Measurements from ENCODE around the gene DYRK1B.

The DYRK1B gene

DNA sequence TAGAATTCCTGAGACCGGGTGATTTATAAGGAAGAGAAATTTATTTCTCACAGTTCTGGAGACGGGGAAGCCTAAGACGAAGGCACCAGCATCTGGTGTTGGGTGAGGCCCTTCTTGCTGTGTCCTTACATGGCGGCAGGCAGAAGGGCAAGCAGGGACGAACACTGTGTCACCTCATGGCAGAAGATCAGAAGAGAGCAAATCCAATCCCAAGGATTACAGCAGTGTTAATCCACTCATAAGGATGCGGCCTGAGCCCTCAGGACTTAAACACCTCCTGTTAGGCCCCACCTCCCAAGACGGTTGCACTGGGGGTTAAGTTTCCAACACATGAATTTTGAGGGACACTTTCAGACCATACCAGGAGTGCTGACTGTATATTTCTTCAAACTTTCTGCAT lies 18.9 kb upstream of the DYRK1B start:
- no peak for DNase-seq

DNA sequence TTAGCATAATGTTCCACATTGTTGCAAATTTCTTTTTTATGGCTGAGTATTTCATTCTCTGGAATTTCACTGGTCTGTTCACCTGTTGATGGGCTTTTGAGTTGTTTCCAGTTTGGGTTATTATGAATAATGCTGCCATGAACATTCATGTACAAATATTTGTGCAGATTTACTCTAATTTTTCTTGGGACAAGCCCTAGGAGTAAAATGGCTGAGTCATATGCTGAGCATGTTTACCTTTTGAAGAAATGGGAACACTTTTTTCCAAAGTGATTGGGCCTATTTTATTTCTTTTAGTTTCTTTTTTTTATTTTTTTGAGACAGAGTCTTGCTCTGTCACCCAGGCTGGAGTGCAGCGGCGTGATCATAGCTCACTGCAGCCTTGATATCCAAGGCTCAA lies 16.9 kb upstream of the DYRK1B start:
- no peak for DNase-seq

DNA sequence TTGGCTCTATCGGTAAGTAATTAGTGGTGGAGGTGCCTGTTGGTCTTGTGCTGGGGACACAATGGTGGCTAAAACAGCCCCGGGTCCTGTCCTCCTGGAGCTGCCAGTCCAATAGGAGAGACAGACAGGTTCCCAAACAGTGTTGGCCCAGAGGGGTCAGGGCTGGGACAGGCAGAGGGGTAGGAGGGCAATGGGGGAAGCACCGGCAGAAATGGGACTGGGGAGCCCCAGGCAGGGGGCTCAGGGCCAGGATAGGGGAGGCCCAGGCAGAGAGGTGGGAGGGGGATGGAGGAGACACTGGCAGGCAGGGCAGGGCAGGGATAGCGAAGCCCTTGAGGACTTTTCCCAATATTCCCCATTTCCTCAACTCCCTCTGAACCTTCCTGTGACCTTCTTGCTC lies 14.4 kb upstream of the DYRK1B start:
- no peak for DNase-seq

DNA sequence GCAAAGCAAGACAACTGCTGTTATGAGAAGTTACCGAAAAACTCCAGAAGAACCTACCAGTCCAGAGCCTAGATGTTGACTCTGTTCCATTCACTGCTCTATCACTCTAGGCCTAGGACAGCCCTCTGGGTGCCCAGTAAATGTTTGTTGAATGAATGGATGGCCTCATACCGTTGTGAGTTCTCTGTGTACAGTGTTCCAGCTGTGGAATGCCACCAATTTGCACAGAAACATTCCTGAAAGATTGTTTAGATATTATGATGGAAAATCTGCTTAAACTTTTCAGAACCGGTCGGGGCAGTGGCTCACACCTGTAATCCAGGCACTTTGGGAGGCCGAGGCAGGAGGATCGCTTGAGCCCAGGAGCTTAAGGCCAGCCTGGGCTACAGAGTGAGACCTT lies 13.6 kb upstream of the DYRK1B start:
- no peak for DNase-seq

DNA sequence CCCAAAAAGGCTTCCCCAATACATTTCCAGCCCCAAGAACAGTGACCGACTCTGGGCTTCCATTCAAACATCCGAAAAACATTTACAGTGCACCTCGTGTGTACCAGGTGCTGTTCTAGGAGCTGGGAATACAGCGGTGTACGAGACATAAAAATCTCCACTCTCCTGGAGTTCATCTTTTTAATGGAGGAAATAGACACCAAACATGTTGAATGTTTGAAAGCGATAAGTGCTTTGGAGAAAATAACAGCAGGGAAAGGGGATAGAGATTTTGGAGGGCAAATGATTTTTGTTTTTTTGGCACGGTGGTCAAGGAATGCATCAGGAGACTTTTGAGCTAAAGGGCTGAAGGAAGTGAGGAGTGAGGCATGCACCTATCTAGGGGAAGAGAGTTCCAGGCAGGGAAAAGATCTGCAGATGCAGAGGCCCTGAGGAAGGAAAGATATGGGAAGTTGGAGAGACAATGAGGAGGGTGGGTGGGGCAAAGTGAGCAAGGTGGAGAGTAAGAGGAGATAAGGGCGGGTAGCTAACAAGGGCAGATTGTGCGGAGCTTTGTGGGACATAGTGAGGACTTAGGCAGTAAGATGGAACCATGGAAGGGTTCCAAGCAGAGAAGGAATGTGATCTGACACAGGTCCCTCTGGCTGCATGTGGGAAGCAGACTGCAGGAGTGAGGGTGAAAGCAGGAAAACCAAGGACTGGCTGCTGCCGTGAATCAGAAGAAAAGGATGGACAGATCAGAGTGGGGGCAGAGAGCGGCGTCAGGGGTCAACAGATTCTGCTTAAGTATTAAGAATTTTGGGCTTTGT lies 12.9 kb upstream of the DYRK1B start:
- DNase-seq: no peak

DNA sequence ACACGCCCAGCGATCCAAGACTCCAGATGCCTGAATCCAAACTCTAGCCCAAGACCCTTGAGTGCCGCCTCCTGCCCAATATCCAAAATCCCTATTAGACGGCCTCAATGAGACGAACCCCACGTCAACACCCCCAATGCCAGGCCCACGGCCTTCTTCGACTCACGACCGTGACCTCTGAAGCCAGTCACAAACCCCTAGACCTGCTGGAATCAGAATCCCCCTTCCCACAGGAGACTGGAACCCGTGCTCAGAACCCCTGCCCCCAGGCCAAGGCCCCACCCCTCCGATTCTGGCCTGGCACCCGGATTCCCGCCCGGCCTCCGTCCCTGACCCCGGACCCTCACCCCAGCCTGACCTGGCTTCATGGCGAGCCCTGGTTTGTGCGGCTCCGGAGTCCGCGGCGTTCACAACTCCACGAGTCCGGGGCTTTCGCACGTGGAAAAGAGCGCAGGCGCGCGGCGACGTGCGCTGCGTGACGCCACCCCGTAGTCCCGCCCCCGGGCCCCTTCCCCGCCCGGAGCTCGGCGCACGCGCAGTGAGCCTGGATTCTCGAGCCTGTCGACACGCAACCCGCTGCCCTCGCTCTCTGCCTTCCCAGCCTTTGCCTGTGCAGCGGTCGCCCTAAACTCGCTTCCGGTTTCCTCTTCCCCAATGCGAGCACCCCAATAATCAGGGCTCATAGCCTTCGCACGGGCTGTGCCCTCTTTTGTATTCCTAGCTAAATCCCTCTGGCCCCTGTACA lies 12.1 kb upstream of the DYRK1B start, which contains the start of gene FBL:
FBL (minus strand) TSS at position 447 of the 745 bp plus-strand sequence; CDS start at position 368, 79 bp downstream.
- peak; percentile 84 for DNase-seq

DNA sequence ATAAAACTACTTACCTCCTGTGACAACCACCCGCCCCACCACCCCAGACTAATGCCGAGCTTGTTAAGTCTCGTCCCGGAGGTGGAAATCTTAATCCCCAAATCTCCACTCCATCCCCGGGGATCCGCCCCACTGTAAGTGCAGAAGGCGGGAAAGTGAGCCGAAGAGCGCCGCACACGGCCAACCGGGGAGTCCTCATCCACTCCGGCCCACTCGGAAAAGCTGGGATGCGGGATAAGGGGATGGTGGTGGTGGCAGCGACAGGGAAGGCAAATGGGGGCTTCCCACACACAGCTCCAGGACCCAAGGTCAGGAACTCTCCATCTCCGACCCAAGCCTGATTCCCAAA lies 11.6 kb upstream of the DYRK1B start:
- DNase-seq: no peak

DNA sequence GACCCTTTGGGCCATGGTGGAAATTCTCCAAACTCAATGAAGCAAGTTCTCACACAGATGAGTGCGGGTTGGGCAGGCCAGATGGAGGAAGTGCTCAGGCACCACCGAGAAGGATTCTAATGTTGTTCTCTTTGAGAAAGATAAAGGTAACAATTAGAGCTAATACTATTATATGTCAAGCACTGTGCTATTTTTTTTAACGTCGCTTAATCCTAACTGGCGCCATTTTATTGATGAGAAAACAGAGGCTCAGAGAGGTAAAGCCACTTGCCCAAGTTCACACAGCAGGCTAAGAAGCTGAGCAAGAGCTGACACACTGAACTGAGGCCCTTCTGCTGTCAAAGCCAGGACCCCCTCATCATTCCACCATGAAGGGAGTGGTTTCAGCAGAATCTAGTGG lies 11.2 kb upstream of the DYRK1B start:
- no peak for DNase-seq

DNA sequence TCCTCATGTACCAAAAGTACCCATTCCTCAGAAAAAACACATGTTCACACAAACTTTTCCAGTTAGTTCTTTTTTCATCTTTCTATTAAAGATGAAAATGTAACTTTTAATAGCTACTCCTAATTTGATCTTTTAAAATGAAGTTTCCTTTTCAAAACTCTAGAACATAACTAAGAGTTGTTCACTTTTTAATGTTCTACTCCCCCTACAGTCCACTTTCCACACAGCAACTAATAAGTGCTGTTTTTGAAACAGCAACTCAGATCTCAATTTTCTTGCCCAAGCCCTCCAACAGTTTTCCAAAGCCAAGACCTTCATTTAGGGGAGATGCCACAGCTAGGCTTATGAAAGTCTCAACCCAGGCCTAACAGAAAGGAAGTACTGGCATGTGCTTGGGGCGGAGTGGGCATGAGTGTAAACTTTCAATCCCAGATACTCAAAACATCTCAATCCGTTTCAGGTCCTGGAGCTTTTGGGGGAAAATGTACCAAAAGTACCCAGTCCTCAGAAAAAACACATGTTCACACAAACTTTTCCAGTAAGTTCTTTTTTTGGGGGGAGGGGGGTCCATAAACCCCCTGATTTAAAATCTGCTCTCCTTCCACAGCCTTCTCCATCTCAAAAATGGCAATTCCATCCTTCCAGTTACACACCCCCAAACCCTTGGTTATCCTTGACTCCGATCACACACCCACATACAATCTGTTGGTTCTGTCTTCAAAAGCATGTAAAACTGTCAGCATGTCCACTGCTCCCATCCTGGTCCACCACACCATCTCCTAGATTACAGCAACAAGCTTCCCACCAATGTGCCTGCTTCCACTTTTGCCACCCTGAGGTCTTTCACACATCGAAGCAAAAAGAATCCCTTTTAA lies 10.2 kb upstream of the DYRK1B start:
- DNase-seq: no peak

DNA sequence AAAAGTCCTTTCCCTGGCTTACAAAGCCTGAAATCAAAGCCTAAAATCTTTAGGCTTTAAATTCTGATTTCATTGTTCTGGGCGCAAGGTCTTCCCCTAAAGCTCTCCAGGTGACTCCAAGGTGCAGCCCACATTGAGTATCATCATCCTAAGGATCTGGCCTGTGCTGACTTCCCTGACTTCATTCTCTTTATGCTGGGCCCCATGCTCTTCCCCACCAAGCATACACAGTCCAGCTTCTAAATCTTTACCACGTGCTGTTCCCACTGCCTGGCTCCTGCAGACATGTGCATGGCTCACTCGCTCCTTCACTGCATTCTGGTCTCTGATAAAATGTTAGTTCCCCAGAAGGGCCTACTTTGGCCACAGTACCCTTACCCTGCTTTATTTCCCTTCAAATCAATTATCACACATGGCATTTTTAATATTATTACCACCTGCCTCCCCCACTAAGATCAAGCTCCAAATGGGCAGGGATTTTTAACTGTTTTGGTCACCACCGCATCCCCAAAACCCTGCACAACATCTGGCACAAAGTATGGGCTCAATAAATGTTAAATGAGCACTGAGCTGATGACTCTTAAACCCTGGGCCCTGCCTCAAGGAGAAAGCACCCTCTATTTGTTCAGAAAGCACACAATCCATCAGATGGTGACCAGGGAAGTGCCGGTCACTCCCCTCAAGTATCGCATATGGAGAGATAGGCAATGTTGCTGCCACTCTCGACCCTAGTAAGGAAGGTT lies 8.9 kb upstream of the DYRK1B start:
- DNase-seq: no peak

DNA sequence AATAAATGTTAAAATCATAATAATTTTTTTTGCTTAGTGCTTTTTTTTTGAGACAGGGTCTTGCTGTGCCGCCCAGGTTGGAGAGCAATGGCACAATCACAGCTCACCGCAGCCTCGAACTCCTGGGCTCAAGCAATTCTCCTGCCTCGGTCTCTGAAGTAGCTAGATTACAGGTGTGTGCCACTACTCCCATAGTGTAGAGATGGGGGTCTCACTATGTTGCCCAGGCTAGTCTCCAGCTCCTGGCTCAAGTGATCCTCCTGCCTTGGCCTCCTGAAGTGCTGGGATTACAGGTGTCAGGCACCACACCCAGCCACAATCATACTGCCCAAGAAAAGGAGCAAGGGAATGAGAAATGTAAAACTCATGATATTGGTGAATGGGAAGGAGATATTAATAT lies 7.1 kb upstream of the DYRK1B start:
- no peak for DNase-seq

DNA sequence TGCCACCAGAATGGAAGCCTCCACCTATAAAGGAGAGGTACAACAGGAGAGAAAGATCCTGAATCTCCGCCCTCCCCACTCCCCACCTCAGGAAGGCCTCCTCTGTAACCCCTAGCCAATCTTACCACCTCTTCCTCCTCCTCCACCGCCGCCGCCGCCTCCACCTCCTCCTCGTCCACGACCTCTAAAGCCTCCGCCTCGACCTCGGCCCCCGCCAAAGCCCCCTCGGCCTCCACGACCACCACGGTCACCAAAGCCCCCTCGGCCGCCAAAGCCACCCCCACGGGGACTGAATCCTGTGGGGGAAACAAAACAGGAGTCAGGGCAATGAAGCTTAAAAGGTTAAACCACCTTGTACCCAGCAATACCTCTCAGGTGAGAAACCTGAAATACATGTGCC lies 6.5 kb upstream of the DYRK1B start:
- DNase-seq: no peak

DNA sequence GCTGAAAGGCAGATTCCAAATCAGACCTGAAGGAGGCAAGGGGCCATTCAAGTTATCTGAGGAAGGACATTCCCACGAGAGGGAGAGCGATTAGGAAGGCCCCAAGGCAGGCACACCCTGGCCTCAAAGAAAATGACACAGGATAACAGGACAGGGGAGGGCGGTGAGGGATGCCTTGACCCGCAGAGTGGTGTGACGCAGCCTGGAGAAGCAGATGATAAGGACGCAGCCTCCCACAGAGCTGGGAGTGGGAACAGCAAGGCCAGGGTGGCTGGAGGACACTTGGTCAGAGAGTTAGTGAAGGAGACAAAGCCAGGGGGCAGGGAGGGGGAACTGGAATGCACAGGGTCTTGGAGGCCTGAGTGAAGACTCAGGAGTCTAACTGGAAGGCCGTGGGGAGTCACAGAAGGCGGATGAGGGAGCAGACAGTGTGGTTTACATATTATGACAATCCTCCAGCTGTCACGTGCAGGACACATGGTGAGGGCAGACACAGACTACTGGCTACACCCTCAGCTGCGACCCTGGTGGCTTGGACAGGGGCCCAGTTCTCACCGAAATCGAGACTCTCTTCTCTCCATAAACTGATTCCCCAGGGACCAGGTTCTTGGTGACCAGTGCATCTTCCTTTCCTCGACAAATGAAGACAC lies 5.8 kb upstream of the DYRK1B start:
- no peak for DNase-seq

DNA sequence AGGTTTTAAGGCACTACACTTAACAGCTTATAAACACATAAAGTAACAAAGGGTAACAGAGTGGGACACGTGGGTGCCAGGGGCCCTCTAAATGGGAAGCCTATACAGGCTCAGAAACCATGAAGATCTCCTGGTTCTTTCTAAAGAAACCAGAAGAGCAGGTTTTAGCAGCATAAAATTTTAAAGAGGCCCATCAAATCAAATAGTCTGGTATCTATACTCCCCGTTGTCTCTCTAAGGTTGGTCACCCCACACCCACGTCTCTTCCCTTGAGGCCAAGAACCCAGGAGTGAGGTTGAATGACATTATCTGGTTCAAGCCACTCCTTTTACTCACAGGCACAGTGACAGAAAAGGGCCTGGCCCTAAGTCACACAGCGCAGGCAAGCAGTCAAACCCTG lies 4.6 kb upstream of the DYRK1B start:
- no peak for DNase-seq

DNA sequence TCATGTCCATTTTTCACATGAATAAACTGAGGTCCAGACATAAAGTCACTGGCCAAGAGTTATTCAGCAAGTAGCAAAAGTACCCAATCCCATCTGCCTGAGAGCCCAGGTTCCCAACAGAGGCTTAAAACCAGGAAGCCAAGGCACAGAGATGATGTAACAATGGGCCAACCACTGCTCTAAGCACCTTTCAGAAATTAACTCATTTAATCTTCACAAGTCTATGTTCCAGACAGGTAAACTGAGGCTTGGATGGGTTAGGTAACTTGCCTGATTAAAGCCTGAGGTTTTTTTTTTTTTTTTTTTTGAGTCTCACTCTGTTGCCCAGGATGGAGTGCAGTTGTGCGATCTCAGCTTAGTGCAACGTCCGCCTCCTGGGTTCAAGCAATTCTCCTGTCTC lies 4.0 kb upstream of the DYRK1B start:
- no peak for DNase-seq

DNA sequence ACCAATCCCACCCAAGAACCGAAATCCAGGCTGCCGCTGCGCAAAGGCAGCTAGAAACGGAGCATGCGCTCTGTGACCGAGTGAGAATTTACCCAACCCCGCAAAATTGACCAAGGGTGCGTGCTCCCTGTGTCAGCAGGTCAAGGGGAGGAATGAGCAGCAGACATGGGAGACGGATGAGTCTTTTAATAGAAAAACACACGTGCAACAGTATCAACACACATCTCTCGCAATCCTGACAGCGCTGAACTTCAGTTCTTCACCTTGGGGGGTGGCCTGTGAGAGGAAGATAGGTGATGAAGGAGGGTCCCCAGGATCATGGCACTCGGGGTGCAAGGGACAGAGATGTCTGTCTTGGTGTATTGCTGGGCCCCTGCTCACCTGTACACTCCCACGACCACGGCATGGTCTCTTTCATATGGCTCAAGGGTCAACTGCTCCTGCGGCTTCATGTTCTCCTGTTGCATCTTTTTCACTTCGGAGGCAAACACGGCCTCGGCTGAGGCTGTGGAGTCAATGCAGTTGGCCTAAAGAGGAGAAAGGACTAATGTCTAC lies 402 bp upstream of the DYRK1B start:
- DNase-seq: no peak

DNA sequence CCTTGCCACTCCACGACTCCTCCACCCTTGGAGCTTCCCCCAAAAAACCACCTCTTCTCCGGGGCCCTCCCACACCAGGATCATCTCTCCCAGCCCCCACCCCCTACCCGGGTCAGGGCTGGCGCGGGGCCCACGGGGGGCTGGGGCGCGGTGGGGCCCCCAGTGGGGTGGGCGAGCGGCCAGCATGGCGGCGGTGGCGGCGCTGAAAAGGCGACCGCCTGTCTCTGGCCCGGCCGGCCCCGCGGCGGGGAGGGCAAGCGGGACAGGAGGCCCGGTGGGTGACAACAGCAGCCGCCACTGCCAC lies 850 bp downstream of the DYRK1B start:
- DNase-seq: no peak

DNA sequence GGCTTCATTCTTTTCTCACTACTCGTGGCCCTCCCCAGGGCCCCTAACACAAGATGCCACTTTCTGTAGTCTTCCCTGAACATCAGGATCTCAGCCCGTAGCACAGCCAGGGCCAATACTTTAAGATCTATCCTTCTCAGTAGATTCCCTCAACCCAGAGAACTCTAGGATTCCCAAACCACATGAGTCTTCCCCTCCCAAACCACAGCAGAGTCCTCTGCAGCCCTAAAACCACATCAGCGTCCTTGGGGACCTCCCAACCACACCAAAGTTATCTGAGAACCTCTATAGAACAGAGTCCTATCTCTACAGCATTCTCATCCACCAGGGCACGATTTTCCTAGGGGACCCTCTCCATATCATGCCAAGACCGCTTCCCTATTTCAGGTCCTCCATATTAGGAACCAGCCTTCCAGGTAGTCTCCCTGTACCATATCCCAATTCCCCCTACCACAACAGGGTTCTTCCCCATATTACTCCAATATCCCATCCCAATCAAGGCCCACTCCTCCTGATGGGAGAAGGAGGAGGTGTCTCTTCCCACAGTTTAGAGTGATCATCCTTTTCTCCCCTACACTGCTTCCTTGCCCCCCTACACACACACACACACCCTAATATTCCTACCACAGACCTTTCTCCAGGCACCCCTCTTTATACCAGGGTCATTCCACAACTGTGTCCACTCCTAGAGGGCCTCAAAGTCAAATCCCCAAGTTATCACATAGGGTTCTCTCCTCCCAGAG lies 1.4 kb downstream of the DYRK1B start:
- DNase-seq: no peak

DNA sequence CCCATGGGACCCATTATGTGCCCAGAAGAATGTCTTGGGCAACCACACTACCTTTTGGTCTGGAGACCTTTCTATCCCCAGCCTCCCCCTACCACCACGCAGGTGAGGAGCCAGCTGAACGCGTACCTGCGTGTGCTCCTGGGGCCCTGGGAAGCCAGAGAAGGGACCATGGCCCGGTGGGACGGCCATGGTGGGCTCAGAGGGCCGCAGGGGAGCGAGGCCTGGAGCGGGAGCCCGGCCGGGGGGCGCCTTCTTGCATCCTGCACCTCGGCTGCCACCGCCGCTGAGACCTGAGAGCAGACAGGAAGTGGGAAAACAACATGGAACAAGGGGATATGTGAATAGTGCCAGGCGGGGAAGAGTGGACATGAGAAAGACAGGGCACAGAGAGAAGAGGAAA lies 2.3 kb downstream of the DYRK1B start:
- DNase-seq: no peak

DNA sequence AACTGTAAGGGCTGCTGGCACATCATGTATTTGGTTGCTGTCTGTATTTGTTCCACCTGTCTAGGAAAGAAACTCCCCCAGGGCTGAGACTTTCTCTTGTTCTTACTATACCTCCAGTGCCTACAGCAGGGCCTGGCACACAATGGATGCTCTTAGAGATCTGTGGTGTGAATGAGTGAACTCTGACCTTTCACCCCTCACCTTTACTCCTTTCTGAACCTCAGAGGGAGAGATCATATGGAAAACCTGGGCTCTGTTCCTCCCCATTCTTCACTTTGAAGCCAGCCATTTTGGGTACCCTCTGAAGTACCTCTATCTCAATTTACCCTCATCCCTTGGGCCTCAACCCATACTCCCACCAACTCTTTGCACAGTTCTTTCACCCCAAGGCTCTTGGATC lies 3.1 kb downstream of the DYRK1B start:
- DNase-seq: no peak

DNA sequence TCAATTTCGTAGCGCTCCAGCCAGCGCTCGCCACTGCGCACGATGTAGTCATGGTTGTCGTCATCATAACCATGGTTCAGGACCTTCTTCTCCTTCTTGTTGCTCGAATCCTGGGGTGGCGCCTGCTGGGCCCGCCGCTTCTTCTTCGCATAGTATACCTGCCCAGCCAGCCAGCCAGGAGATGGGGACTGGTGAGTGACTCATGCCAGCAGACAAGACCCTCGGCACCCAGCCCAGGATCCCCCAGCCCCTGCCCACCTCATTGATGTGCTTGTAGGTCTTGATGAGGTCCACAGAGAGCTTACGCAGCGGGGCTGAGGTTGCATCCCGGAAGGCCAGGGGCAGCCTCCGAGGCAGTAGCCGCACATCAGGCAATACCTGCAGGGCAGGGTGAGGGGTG lies 3.6 kb downstream of the DYRK1B start:
- DNase-seq: no peak
